Lower leg skin (tissue), 3 donors: ENCODE measurements around the gene RPL36A.

ENCODE experiments used
- CTCF ChIP-seq, 3 donors: fragments of 450-650 bp; IDR thresholded peaks; one replicate each; pipeline ENCODE4 v1.5.1; 2016; ENCODE audit warnings: antibody characterized with exemption in 3 of 3, mild to moderate bottlenecking in 3 of 3, moderate library complexity in 2 of 3
- POLR2A ChIP-seq, 2 donors: fragments of 450-650 bp; IDR thresholded peaks; one replicate each; pipeline ENCODE4 v1.6.1; 2016 to 2017; ENCODE audit warnings: antibody characterized with exemption in 2 of 2, mild to moderate bottlenecking in 1 of 2, moderate library complexity in 1 of 2

GRCh38 chrX:101388604-101389003, 2.2 kb upstream of the RPL36A start:
- TF ChIP-seq POLR2A (IDR thresholded peaks at IDR 0.05): no peak
- TF ChIP-seq CTCF (IDR thresholded peaks at IDR 0.05): no peak
